Transverse colon (tissue), 4 donors: ENCODE data around the gene CR1L. TPM values are rescaled to one million over a fixed set of nuclear protein-coding genes. Genes with fewer than 3 reads are reported as not detected.

Experiments used
- DNase-seq: peaks from one replicate; pipeline ENCODE4 v3.0.0-alpha.2; 2019
- H3K27ac ChIP-seq, 4 donors: fragments of 200-600 bp; sonication (generic); 2 replicates each; pipeline ENCODE4 v1.5.1; 2016 to 2018; ENCODE audit warnings: inconsistent platforms in 4 of 4
- H3K27me3 ChIP-seq: fragments of 200-600 bp; sonication (generic); 2 replicates; pipeline ENCODE4 v1.5.1; 2017; ENCODE audit warnings: inconsistent platforms
- H3K36me3 ChIP-seq, 4 donors: fragments of 200-600 bp; sonication (generic); 2 replicates each; pipeline ENCODE4 v1.5.1; 2017 to 2019; ENCODE audit warnings: inconsistent platforms in 4 of 4
- H3K4me1 ChIP-seq, 4 donors: fragments of 200-600 bp; sonication (generic); 2 replicates each; pipeline ENCODE4 v1.5.1; 2017 to 2020; ENCODE audit warnings: inconsistent platforms in 4 of 4
- H3K4me3 ChIP-seq, 4 donors: fragments of 200-600 bp; sonication (generic); 1 replicate in 1 of 4; 2 replicates in 3 of 4; pipeline versions ENCODE4 v1.5.1 to v1.6.1; 2017 to 2019; ENCODE audit warnings: inconsistent platforms in 4 of 4
- H3K9me3 ChIP-seq, 2 donors: fragments of 200-600 bp; sonication (generic); 2 replicates each; pipeline ENCODE4 v1.5.1; 2017 to 2019; ENCODE audit warnings: inconsistent platforms in 2 of 2
- CTCF ChIP-seq, 5 experiments: fragments of 200-600 bp in 3 of 5; fragments of 450-650 bp in 2 of 5; sonication (generic) in 3 of 5; IDR thresholded peaks; 1 replicate in 2 of 5; 2 replicates in 3 of 5; pipeline ENCODE4 v1.5.1; 2016 to 2017; ENCODE audit warnings: antibody characterized with exemption in 5 of 5, inconsistent platforms in 3 of 5, mild to moderate bottlenecking in 2 of 5, moderate library complexity in 1 of 5
- EP300 ChIP-seq: sonication (generic); formaldehyde crosslinking; IDR thresholded peaks from one replicate; pipeline ENCODE4 v1.6.1; 2017; ENCODE audit warnings: antibody characterized with exemption, low read depth
- POLR2A ChIP-seq: fragments of 450-650 bp; IDR thresholded peaks from one replicate; pipeline ENCODE4 v1.6.1; 2016; ENCODE audit warnings: antibody characterized with exemption, mild to moderate bottlenecking, moderate library complexity
- POLR2AphosphoS5 ChIP-seq, 3 donors: sonication (generic); formaldehyde crosslinking; IDR thresholded peaks; one replicate each; pipeline ENCODE4 v1.6.1; 2016; ENCODE audit warnings: antibody characterized with exemption in 3 of 3
- WGBS, 2 donors: methylation state at CpG; one replicate each; pipeline ENCODE4 v1.1.5; 2018; ENCODE audit warnings: low coverage in 1 of 2; 5-methylcytosine and 5-hydroxymethylcytosine counted together
- in situ Hi-C, 4 donors: fragments of 200-750 bp; cut with MboI; loops; one replicate each; pipeline versions ENCODE4 v1.15.0 to v1.15.1; 2017; ENCODE audit warnings: low sequenced_read_pairs in 3 of 4, low pct_ligation_motif_present in 1 of 4, low pct_unique_long_range_greater_than_20kb in 1 of 4
- intact Hi-C: fragments of 100-400 bp; cut with DNase I; formaldehyde crosslinking; loops from one replicate; pipeline ENCODE4 v1.15.1; 2023; ENCODE audit warnings: low total_unique reads
- total RNA-seq, 4 donors: library from RNA; depleted of rRNA; stranded (reverse); fragments of >200 nt; gene quantifications; one replicate each; pipeline ENCODE4 v1.1.0, GENCODE V29; 2016

CR1L gene
- total RNA-seq, 4 donors from 2014 or later: not detected

- DNase-seq: peak; percentile 98
- WGBS, 2 donors: 0% methylated on average over 38 of the region's 55 CpGs; no CpG with 5 or more reads in 1 of the 2 donors
Measured at GRCh38 chr1:207751790-207752455, 107.0 kb downstream of the CR1L start, which contains the start of gene CD46. TSS of gene CD46 (plus strand) at chr1:207752054. CDS start at chr1:207752213, 159 bp downstream.

GRCh38 chr1:207752456-207752998, 107.6 kb downstream of the CR1L start:
- H3K27me3 ChIP-seq: no peaks in the 10 kb centered on the region
- TF ChIP-seq POLR2AphosphoS5 (IDR thresholded peaks at IDR 0.05): peak; percentile 36 to 55 (median 52)
- no peak for TF ChIP-seq POLR2A
- TF ChIP-seq EP300: no peak
- intact Hi-C loops: no loop called here
- 1% methylated on average over 30 of the region's 30 CpGs; no CpG with 5 or more reads in 1 of the 2 donors for WGBS, 2 donors
- peak overlapping the region; percentile 94 to 98 (median 96) for H3K27ac ChIP-seq
- H3K4me3 ChIP-seq: peak overlapping the region; percentile 78 to 88 (median 84)
- in situ Hi-C loops: no loop called here
- peaks cover 29 to 70% (median 49%) of the 10 kb centered on the region in 4 donors for H3K4me1 ChIP-seq
- peak; percentile 77 for DNase-seq
- peaks cover 0 to 5% (median 0%) of the 10 kb centered on the region in 4 donors for H3K36me3 ChIP-seq
- H3K9me3 ChIP-seq: no peaks in the 10 kb centered on the region

More at GRCh38 chr1:207751790-207752455, 107.0 kb downstream of the CR1L start, which contains the start of gene CD46:
- no peaks in the 10 kb centered on the region for H3K9me3 ChIP-seq
- no peaks in the 10 kb centered on the region for H3K27me3 ChIP-seq
- H3K4me1 ChIP-seq: peaks cover 29 to 70% (median 49%) of the 10 kb centered on the region in 4 donors
- in situ Hi-C loops: no loop called here
- H3K36me3 ChIP-seq: no peaks in the 10 kb centered on the region
- TF ChIP-seq POLR2AphosphoS5 (IDR thresholded peaks at IDR 0.05) (peak; percentile 95 to 97 (median 96)), POLR2A (peak; percentile 96), EP300 (no peak), CTCF (IDR thresholded peaks at IDR 0.05) (no peak)
- intact Hi-C loops: no loop called here
- H3K4me3 ChIP-seq: peak within 1 kb of the TSS; percentile 78 to 88 (median 84)
- peak within 1 kb of the TSS; percentile 94 to 98 (median 96) for H3K27ac ChIP-seq

GRCh38 chr1:207753611-207754010, 108.7 kb downstream of the CR1L start:
- Histone ChIP-seq H3K27me3 (no peaks in the 10 kb centered on the region), H3K36me3 (peaks cover 0 to 16% (median 4%) of the 10 kb centered on the region in 4 donors), H3K4me3 (peak overlapping the region in 3 of 4 donors; percentile 78 to 85 (median 84)), H3K9me3 (no peaks in the 10 kb centered on the region), H3K27ac (peak overlapping the region; percentile 94 to 98 (median 96)), H3K4me1 (peaks cover 29 to 69% (median 49%) of the 10 kb centered on the region in 4 donors)
- intact Hi-C loops: no loop called here
- 46 to 54% methylated on average over 6 to 7 of the region's 7 CpGs for WGBS, 2 donors
- DNase-seq: no peak
- in situ Hi-C loops: no loop called here
- TF ChIP-seq POLR2AphosphoS5 (IDR thresholded peaks at IDR 0.05) (no peak), POLR2A (no peak), EP300 (no peak), CTCF (IDR thresholded peaks at IDR 0.05) (no peak)

- Histone ChIP-seq H3K4me3 (peak overlapping the region in 2 of 4 donors; percentile 78 to 85), H3K36me3 (peaks cover 0 to 20% (median 6%) of the 10 kb centered on the region in 4 donors), H3K27ac (peak overlapping the region in 2 of 4 donors; percentile 56 to 95), H3K27me3 (no peaks in the 10 kb centered on the region), H3K4me1 (peaks cover 29 to 65% (median 47%) of the 10 kb centered on the region in 4 donors), H3K9me3 (no peaks in the 10 kb centered on the region)
- in situ Hi-C loops: no loop called here
- intact Hi-C loops: no loop called here
- TF ChIP-seq EP300: no peak
- no peak for TF ChIP-seq POLR2AphosphoS5 (IDR thresholded peaks at IDR 0.05)
- no peak for TF ChIP-seq CTCF (IDR thresholded peaks at IDR 0.05)
- TF ChIP-seq POLR2A: no peak
- no peak for DNase-seq
- 30 to 38% methylated on average over 1 to 4 of the region's 4 CpGs for WGBS, 2 donors
Measured at GRCh38 chr1:207754011-207754410, 109.1 kb downstream of the CR1L start.
